ENCODE measurements around the gene ERP29.

Gene ERP29

DNA sequence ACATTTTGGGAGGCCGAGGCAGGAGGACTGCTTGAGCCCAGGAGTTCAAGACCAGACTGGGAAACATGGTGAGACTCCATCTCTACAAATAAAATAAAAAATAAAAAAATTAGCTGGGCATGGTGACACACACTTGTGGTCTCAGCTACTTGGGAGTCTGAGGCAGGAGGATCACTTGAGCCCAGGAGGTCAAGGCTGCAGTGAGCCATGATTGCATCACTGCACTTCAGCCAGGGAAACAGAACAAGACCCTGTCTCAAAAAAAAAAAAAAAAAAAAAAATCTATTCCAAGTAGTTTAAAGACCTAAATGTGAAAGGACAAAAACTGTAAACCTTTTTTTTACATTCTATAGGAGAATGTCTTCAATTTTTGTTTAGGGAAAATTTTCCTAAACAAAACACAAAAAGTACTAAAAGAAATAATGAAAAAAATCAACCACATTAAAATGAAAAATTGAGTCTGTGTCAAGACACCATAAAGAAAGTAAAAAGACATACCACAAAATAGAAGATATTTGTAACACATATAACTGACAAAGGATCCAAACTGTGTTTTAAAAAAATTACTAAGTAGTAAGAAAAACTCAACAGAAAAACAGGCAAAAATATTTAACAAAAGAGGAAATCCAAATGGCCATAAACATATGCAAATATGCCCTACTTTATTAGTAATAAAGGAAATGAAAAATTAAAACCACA lies 17.3 kb upstream of the ERP29 start:
- TF ChIP-seq, protein P1, sequence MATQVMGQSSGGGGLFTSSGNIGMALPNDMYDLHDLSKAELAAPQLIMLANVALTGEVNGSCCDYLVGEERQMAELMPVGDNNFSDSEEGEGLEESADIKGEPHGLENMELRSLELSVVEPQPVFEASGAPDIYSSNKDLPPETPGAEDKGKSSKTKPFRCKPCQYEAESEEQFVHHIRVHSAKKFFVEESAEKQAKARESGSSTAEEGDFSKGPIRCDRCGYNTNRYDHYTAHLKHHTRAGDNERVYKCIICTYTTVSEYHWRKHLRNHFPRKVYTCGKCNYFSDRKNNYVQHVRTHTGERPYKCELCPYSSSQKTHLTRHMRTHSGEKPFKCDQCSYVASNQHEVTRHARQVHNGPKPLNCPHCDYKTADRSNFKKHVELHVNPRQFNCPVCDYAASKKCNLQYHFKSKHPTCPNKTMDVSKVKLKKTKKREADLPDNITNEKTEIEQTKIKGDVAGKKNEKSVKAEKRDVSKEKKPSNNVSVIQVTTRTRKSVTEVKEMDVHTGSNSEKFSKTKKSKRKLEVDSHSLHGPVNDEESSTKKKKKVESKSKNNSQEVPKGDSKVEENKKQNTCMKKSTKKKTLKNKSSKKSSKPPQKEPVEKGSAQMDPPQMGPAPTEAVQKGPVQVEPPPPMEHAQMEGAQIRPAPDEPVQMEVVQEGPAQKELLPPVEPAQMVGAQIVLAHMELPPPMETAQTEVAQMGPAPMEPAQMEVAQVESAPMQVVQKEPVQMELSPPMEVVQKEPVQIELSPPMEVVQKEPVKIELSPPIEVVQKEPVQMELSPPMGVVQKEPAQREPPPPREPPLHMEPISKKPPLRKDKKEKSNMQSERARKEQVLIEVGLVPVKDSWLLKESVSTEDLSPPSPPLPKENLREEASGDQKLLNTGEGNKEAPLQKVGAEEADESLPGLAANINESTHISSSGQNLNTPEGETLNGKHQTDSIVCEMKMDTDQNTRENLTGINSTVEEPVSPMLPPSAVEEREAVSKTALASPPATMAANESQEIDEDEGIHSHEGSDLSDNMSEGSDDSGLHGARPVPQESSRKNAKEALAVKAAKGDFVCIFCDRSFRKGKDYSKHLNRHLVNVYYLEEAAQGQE (IDR thresholded peaks at IDR 0.05; ENCODE audit: insufficient read depth in 1 of 2, low read depth in 2 of 2, low read length in 2 of 2): no peak
- no peak for TF ChIP-seq SIN3A (IDR thresholded peaks at IDR 0.05; ENCODE audit: borderline replicate concordance, insufficient read depth, low read length)
- no peak for TF ChIP-seq TAF1 (IDR thresholded peaks at IDR 0.05; ENCODE audit: borderline replicate concordance, insufficient read depth, low read length)
- TF ChIP-seq FOXP2 (optimal IDR thresholded peaks at IDR 0.05; ENCODE audit: borderline replicate concordance, extremely low read depth, extremely low read length, insufficient read depth): no peak
- no peak for TF ChIP-seq POLR2AphosphoS5 (IDR thresholded peaks at IDR 0.05; ENCODE audit: low read depth, low read length)

DNA sequence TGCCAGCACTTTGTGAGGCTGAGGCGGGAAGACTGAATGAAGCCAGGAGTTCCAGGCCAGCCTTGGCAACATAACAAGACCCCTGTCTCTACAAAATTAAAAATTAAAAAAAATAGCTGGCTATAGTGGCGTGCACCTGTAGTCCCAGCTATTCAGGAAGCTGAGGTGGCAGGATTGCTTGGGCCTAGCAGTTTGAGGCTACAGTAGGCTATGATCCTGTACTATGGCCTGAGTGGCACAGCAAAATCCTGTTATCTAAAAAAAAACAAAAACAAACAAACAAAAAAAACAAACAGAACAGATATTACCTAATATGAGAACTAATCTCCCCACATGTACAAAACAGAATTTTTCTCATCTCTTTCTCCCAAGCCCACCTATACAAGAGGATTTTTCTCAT lies 15.9 kb upstream of the ERP29 start:
- TF ChIP-seq SIN3A (IDR thresholded peaks at IDR 0.05; ENCODE audit: borderline replicate concordance, insufficient read depth, low read length): no peak
- TF ChIP-seq TAF1 (IDR thresholded peaks at IDR 0.05; ENCODE audit: borderline replicate concordance, insufficient read depth, low read length): no peak

DNA sequence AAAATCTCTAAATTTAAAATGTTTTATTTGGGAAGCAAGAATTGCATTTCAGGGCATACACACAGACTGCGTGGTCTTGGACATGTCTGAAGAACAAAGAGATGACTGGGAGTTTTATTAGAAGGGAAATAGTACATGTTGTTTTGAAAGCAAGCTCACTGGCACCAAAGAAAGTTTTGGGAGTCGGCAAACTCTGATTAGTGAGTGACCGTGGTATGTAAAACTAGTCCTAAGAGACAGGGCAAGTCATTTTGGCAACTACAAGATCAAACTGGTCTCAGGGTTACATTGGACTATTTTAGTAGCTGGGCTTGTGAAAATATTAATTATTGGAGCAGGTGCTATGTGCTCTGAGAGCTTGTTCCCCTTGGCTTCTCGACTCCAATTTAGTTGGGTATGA lies 15.2 kb upstream of the ERP29 start:
- no peak for TF ChIP-seq TAF1 (IDR thresholded peaks at IDR 0.05; ENCODE audit: borderline replicate concordance, insufficient read depth, low read length)
- no peak for TF ChIP-seq SIN3A (IDR thresholded peaks at IDR 0.05; ENCODE audit: borderline replicate concordance, insufficient read depth, low read length)
- TF ChIP-seq FOXP2 (optimal IDR thresholded peaks at IDR 0.05; ENCODE audit: borderline replicate concordance, extremely low read depth, extremely low read length, insufficient read depth): no peak
- TF ChIP-seq POLR2AphosphoS5 (IDR thresholded peaks at IDR 0.05; ENCODE audit: low read depth, low read length): no peak

DNA sequence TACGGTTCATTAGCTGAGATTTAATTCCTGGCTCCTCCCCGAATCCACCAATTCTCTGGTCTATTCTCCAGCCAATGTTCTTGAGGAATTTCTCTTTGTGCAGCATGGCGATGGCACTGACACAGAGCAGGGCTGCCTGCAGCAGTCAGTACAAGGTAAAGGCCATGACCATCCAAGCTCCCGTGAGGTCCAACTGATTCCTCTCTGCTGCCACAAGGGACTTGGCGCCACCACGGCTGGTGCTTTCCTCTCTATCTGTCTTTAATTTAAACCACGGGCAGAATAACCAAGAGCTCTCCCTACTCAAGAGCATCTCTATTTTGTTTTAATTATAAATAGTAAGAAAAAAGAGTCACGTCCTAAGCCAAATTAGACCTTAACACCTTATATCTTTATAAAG lies 12.4 kb upstream of the ERP29 start:
- TF ChIP-seq, protein P1 (IDR thresholded peaks at IDR 0.05; ENCODE audit: insufficient read depth in 1 of 2, low read depth in 2 of 2, low read length in 2 of 2): no peak
- TF ChIP-seq TAF1 (IDR thresholded peaks at IDR 0.05; ENCODE audit: borderline replicate concordance, insufficient read depth, low read length) (no peak), FOXP2 (optimal IDR thresholded peaks at IDR 0.05; ENCODE audit: borderline replicate concordance, extremely low read depth, extremely low read length, insufficient read depth) (no peak), POLR2AphosphoS5 (IDR thresholded peaks at IDR 0.05; ENCODE audit: low read depth, low read length) (no peak), SIN3A (IDR thresholded peaks at IDR 0.05; ENCODE audit: borderline replicate concordance, insufficient read depth, low read length) (no peak)

DNA sequence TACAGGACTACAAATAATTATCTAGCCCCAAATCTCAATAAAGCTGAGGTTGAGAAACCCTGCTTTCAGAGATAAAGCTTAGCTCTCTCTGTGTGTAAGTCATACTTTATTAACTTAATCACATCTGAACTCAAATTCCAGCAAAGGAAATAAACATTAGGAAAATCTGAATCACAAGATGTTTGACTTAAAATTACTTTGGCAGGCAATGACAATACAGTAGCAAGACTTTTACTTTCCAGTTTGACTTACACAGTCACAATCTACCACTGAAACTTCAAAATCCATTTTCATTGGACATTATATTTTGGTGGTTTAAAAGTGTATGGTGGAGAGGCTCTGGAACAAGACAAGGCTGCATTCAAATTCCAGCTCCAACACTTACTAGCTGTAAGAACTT lies 11.7 kb upstream of the ERP29 start:
- TF ChIP-seq, protein P1 (IDR thresholded peaks at IDR 0.05; ENCODE audit: insufficient read depth in 1 of 2, low read depth in 2 of 2, low read length in 2 of 2): no peak
- TF ChIP-seq FOXP2 (optimal IDR thresholded peaks at IDR 0.05; ENCODE audit: borderline replicate concordance, extremely low read depth, extremely low read length, insufficient read depth) (no peak), SIN3A (IDR thresholded peaks at IDR 0.05; ENCODE audit: borderline replicate concordance, insufficient read depth, low read length) (no peak), TAF1 (IDR thresholded peaks at IDR 0.05; ENCODE audit: borderline replicate concordance, insufficient read depth, low read length) (no peak), POLR2AphosphoS5 (IDR thresholded peaks at IDR 0.05; ENCODE audit: low read depth, low read length) (no peak)

DNA sequence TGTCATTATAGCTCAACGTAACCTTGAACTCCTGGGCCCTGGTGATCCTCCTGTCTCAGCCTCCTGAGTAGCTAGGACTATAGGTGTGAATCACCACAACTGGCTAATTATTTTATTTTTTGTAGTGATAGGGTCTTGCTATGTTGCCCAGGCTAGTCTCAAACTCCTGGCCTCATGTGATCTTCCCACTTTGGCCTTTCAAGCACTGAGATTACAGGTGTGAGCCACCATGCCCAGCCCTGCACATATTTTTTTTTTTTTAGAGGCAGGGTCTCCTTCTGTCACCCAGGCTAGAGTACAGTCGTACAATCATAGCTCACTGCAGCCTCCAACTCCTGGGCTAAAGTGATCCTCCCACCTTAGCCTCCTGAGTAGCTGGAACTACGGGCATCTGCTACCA lies 9.2 kb upstream of the ERP29 start:
- TF ChIP-seq POLR2AphosphoS5 (IDR thresholded peaks at IDR 0.05; ENCODE audit: low read depth, low read length): no peak
- no peak for TF ChIP-seq TAF1 (IDR thresholded peaks at IDR 0.05; ENCODE audit: borderline replicate concordance, insufficient read depth, low read length)
- no peak for TF ChIP-seq FOXP2 (optimal IDR thresholded peaks at IDR 0.05; ENCODE audit: borderline replicate concordance, extremely low read depth, extremely low read length, insufficient read depth)
- no peak for TF ChIP-seq SIN3A (IDR thresholded peaks at IDR 0.05; ENCODE audit: borderline replicate concordance, insufficient read depth, low read length)
- TF ChIP-seq, protein P1 (IDR thresholded peaks at IDR 0.05; ENCODE audit: insufficient read depth in 1 of 2, low read depth in 2 of 2, low read length in 2 of 2): no peak

Measured in PFSK-1 (cell line).